ENCODE data around the gene HINT2.

HINT2 gene

DNA sequence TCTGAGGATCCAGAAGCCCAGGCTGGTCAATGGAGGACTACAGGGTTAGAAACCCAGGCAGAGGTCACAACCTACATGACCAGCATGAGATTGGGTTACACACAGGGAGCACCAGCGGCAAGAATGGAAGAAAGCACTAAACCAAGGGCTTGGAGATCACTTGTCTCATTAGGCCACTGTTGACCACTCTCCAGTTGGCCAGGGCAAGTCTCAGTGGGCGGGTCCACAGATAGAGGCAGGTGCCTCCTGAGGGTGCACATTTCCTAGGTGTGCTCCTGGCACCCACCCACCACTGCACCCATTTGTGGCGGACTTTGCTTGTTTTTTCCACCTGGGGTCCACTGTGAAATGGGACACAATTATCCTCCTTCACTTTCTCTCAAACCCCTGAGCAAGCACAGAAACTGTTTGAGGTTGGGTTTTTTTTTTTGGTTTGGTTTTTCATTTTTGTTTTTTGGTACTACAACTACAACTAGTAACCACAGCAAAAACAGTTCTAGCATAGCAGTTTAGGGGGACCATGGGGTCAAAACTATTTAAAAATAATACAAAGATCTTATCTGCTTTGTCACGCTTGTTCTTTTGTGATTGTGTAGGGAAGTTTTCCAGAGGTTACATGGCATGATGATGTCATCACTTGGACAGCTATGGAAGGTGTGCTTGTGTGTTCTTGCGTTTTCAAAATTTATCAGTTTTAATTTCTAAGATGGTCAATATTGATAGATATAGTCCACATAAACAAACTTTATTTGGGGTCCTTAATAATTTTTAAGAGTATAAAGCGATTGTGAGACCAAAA lies 17.3 kb downstream of the HINT2 start:
- no peak overlapping the region for H3K4me2 ChIP-seq (ENCODE audit: low read length)
- H2AFZ ChIP-seq (ENCODE audit: low read depth, low read length): no peak overlapping the region
- H3K27me3 ChIP-seq (ENCODE audit: low read depth, low read length): no peaks in the 10 kb centered on the region
- no peaks in the 10 kb centered on the region for H4K20me1 ChIP-seq (ENCODE audit: insufficient read depth, low read length)
- peaks cover 13% of the 10 kb centered on the region for H3K4me1 ChIP-seq (ENCODE audit: low read length)
- H3K36me3 ChIP-seq (replicated peaks; ENCODE audit: low read depth, low read length): no peaks in the 10 kb centered on the region
- TF ChIP-seq, protein P1, sequence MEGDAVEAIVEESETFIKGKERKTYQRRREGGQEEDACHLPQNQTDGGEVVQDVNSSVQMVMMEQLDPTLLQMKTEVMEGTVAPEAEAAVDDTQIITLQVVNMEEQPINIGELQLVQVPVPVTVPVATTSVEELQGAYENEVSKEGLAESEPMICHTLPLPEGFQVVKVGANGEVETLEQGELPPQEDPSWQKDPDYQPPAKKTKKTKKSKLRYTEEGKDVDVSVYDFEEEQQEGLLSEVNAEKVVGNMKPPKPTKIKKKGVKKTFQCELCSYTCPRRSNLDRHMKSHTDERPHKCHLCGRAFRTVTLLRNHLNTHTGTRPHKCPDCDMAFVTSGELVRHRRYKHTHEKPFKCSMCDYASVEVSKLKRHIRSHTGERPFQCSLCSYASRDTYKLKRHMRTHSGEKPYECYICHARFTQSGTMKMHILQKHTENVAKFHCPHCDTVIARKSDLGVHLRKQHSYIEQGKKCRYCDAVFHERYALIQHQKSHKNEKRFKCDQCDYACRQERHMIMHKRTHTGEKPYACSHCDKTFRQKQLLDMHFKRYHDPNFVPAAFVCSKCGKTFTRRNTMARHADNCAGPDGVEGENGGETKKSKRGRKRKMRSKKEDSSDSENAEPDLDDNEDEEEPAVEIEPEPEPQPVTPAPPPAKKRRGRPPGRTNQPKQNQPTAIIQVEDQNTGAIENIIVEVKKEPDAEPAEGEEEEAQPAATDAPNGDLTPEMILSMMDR (IDR thresholded peaks at IDR 0.05; ENCODE audit: low read depth, low read length): no peak
- TF ChIP-seq EZH2phosphoT487 (IDR thresholded peaks at IDR 0.05; ENCODE audit: low read depth): no peak
- H3K27ac ChIP-seq (ENCODE audit: low read length): no peak overlapping the region
- H3K9me3 ChIP-seq (ENCODE audit: insufficient read depth, low read length): no peaks in the 10 kb centered on the region
- H3K9ac ChIP-seq (ENCODE audit: low read length): no peak overlapping the region
- H3K4me3 ChIP-seq (ENCODE audit: low read length): no peak overlapping the region
- no peaks in the 10 kb centered on the region for H3K79me2 ChIP-seq (ENCODE audit: low read length)

DNA sequence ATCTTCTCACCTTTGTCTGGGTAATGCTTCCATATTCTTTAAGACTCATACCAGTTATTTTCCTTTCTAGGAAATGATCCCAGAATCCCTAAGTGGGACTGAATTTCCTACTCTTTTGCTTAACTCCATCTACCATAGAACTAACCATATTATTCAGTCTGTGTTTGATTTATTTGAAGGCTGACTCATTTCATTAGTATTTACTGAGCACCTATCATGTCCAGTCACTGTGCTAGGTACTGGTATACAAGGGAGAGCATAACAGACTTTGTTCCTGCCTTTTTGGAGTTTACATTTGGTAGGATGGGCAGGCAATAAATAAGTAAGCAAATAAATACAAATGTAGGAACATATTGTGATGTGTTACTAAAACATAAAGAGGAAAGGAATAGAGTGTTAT lies 19.1 kb downstream of the HINT2 start:
- no peaks in the 10 kb centered on the region for H4K20me1 ChIP-seq (ENCODE audit: insufficient read depth, low read length)
- H3K4me3 ChIP-seq (ENCODE audit: low read length): no peak overlapping the region
- H3K9me3 ChIP-seq (ENCODE audit: insufficient read depth, low read length): no peaks in the 10 kb centered on the region
- H3K27ac ChIP-seq (ENCODE audit: low read length): no peak overlapping the region
- H3K79me2 ChIP-seq (ENCODE audit: low read length): no peaks in the 10 kb centered on the region
- H3K4me1 ChIP-seq (ENCODE audit: low read length): peaks cover 18% of the 10 kb centered on the region
- no peak for TF ChIP-seq EZH2phosphoT487 (IDR thresholded peaks at IDR 0.05; ENCODE audit: low read depth)
- TF ChIP-seq, protein P1 (IDR thresholded peaks at IDR 0.05; ENCODE audit: low read depth, low read length): no peak
- no peak overlapping the region for H3K4me2 ChIP-seq (ENCODE audit: low read length)
- no peak overlapping the region for H2AFZ ChIP-seq (ENCODE audit: low read depth, low read length)
- no peaks in the 10 kb centered on the region for H3K36me3 ChIP-seq (replicated peaks; ENCODE audit: low read depth, low read length)
- H3K9ac ChIP-seq (ENCODE audit: low read length): no peak overlapping the region
- no peaks in the 10 kb centered on the region for H3K27me3 ChIP-seq (ENCODE audit: low read depth, low read length)

DNA sequence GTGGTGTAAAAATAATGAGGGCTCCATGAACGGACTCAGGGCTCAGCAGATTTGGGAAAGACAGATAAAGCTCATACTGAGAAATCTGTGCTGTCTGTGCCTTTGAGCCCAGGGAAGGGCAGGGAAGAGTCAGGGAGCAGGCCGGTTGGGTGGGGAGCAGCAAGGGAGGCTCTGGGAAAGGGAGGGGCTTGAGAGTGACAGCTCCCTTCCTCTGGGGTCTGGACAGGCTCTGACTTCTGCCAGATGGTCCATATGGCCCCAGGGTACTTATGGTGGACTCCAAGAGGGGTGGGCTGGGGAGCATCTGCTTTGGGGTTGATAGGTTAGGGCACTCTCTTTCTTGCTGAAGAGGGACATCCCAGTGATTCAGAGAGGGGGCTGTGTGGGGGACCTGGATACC lies 21.4 kb downstream of the HINT2 start:
- Histone ChIP-seq H4K20me1 (ENCODE audit: insufficient read depth, low read length) (no peaks in the 10 kb centered on the region), H3K9ac (ENCODE audit: low read length) (no peak overlapping the region), H3K36me3 (replicated peaks; ENCODE audit: low read depth, low read length) (no peaks in the 10 kb centered on the region), H3K4me1 (ENCODE audit: low read length) (peaks cover 29% of the 10 kb centered on the region), H3K4me2 (ENCODE audit: low read length) (no peak overlapping the region), H3K9me3 (ENCODE audit: insufficient read depth, low read length) (no peaks in the 10 kb centered on the region), H3K27me3 (ENCODE audit: low read depth, low read length) (no peaks in the 10 kb centered on the region), H3K4me3 (ENCODE audit: low read length) (no peak overlapping the region), H3K79me2 (ENCODE audit: low read length) (no peaks in the 10 kb centered on the region), H3K27ac (ENCODE audit: low read length) (no peak overlapping the region), H2AFZ (ENCODE audit: low read depth, low read length) (no peak overlapping the region)
- no peak for TF ChIP-seq EZH2phosphoT487 (IDR thresholded peaks at IDR 0.05; ENCODE audit: low read depth)
- TF ChIP-seq, protein P1 (IDR thresholded peaks at IDR 0.05; ENCODE audit: low read depth, low read length): no peak

DNA sequence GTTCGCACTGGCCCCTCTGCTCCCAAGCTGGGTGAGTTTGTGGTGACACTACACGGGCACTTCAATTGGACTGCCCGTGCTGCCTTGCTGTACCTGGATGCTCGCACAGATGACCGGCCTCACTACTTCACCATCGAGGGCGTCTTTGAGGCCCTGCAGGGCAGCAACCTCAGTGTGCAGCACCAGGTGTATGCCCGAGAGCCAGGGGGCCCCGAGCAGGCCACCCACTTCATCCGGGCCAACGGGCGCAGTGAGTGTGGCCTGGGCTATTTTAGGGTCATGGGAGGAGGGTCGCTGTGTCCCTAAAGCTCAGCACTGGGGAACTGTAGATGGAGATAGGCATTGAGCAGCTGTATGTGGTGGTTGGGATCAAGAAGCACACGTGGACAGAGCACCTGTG lies 22.0 kb downstream of the HINT2 start:
- H2AFZ ChIP-seq (ENCODE audit: low read depth, low read length): no peak overlapping the region
- H4K20me1 ChIP-seq (ENCODE audit: insufficient read depth, low read length): no peaks in the 10 kb centered on the region
- H3K9ac ChIP-seq (ENCODE audit: low read length): no peak overlapping the region
- peaks cover 31% of the 10 kb centered on the region for H3K4me1 ChIP-seq (ENCODE audit: low read length)
- no peak overlapping the region for H3K4me3 ChIP-seq (ENCODE audit: low read length)
- no peaks in the 10 kb centered on the region for H3K9me3 ChIP-seq (ENCODE audit: insufficient read depth, low read length)
- no peak overlapping the region for H3K27ac ChIP-seq (ENCODE audit: low read length)
- no peaks in the 10 kb centered on the region for H3K27me3 ChIP-seq (ENCODE audit: low read depth, low read length)
- H3K4me2 ChIP-seq (ENCODE audit: low read length): no peak overlapping the region
- no peaks in the 10 kb centered on the region for H3K36me3 ChIP-seq (replicated peaks; ENCODE audit: low read depth, low read length)
- TF ChIP-seq EZH2phosphoT487 (IDR thresholded peaks at IDR 0.05; ENCODE audit: low read depth): no peak
- TF ChIP-seq, protein P1 (IDR thresholded peaks at IDR 0.05; ENCODE audit: low read depth, low read length): no peak
- no peaks in the 10 kb centered on the region for H3K79me2 ChIP-seq (ENCODE audit: low read length)

All from OCI-LY3 (cell line).